H1 (cell line): ENCODE results near the gene BCAS1. TPM values are rescaled to one million over a fixed set of nuclear protein-coding genes. Genes with fewer than 3 reads are reported as not detected.

ENCODE experiments used
- CTCF ChIP-seq, 3 experiments: IDR thresholded peaks; 1 replicate in 2 of 3; 2 replicates in 1 of 3; pipeline versions ENCODE4 v1.5.1 to v1.6.1; 2011; ENCODE audit warnings: low read length in 3 of 3, mild to moderate bottlenecking in 3 of 3, inconsistent platforms in 2 of 3, low read depth in 1 of 3, moderate library complexity in 1 of 3; ENCODE audit not compliant: insufficient read depth in 1 of 3; ENCODE audit errors: control extremely low read depth in 1 of 3
- HDAC6 ChIP-seq: IDR thresholded peaks from one replicate; pipeline ENCODE4 v1.7.1; 2012; ENCODE audit warnings: low read depth, mild to moderate bottlenecking, inconsistent platforms, low read length, moderate library complexity
- KDM4A ChIP-seq: IDR thresholded peaks from one replicate; pipeline ENCODE4 v1.7.1; 2012; ENCODE audit warnings: low read depth, mild to moderate bottlenecking, moderate library complexity, low read length, inconsistent platforms; ENCODE audit not compliant: severe bottlenecking
- SP1 ChIP-seq: IDR thresholded peaks from 2 replicates; pipeline ENCODE4 v1.6.1; 2011; ENCODE audit warnings: low read depth, low read length
- SP4 ChIP-seq: IDR thresholded peaks from 2 replicates; pipeline ENCODE4 v1.6.1; 2012; ENCODE audit warnings: low read length, inconsistent platforms
- polyA plus RNA-seq, 7 experiments: library from polyadenylated mRNA; depleted of rRNA in 3 of 7; stranded (reverse) in 5 of 7; unstranded in 2 of 7; fragments of >200 nt in 5 of 7; fragments of 200-250 nt in 2 of 7; gene quantifications; 1 replicate in 5 of 7; 2 replicates in 1 of 7; 4 replicates in 1 of 7; pipeline versions ENCODE4 v1.2.1 to v1.2.3, GENCODE V29; 2011 to 2013; ENCODE audit warnings: missing spikeins in 2 of 7, mixed read lengths in 2 of 7
- total RNA-seq: library from RNA; stranded (reverse); fragmentation: NEBNext Ultra II Directional; extraction: Animal tissue kit (Norgen Biotek cat#: 25700); gene quantifications from 2 replicates; pipeline ENCODE4 v1.2.1, GENCODE V29; 2021

Gene BCAS1
- total and polyA plus RNA-seq, 2 of the 8 experiments (the other 6 are each of a cell fraction or from before 2014, with no cell fraction given) = 0.06 to 0.19 TPM

GRCh38 chr20:54100563-54100962, 30.2 kb upstream of the BCAS1 start (continued):
- no peak for TF ChIP-seq CTCF (IDR thresholded peaks at IDR 0.05; ENCODE audit: control extremely low read depth in 1 of 3, insufficient read depth in 1 of 3, low read depth in 1 of 3, low read length in 3 of 3)
- TF ChIP-seq HDAC6 = no peak
- no peak for TF ChIP-seq SP1
- no peak for TF ChIP-seq KDM4A
- TF ChIP-seq SP4 = no peak
